SK-N-SH treated with all-trans-retinoic acid at 6 μM for 48 hours (cell line): ENCODE results near the gene SMIM45.

Experiments
- CSRNP3 ChIP-seq: fragments of 250-450 bp; sonication (Bioruptor Pico); IDR thresholded peaks from 2 replicates; pipeline ENCODE4 v1.5.1; 2021; ENCODE audit warnings: mild to moderate bottlenecking, moderate library complexity
- ZC3H10 ChIP-seq: fragments of 250-450 bp; sonication (Bioruptor Pico); IDR thresholded peaks from 2 replicates; pipeline ENCODE4 v1.5.1; 2021; ENCODE audit warnings: mild to moderate bottlenecking, moderate library complexity

GRCh38 chr22:41940832-41941765, 10.9 kb upstream of the SMIM45 start:
- no peak for TF ChIP-seq CSRNP3 (CRISPR knock-in tag)
- TF ChIP-seq ZC3H10: no peak
